Coronary artery (tissue), 2 donors: Measurements from ENCODE around the gene FGD2.

Source experiments
- DNase-seq: peaks from one replicate; pipeline ENCODE4 v3.0.0-alpha.2; 2017; ENCODE audit warnings: low spot score
- H3K27ac ChIP-seq, 2 donors: fragments of 200-600 bp; sonication (generic); one replicate each; pipeline ENCODE4 v1.5.1; 2016 to 2019
- H3K4me3 ChIP-seq: fragments of 200-600 bp; sonication (generic); 2 replicates; pipeline ENCODE4 v1.5.1; 2016; ENCODE audit warnings: mild to moderate bottlenecking, moderate library complexity
- CTCF ChIP-seq: fragments of 200-600 bp; sonication (generic); IDR thresholded peaks from one replicate; pipeline ENCODE4 v1.5.1; 2019; ENCODE audit warnings: antibody characterized with exemption

FGD2 gene

DNA sequence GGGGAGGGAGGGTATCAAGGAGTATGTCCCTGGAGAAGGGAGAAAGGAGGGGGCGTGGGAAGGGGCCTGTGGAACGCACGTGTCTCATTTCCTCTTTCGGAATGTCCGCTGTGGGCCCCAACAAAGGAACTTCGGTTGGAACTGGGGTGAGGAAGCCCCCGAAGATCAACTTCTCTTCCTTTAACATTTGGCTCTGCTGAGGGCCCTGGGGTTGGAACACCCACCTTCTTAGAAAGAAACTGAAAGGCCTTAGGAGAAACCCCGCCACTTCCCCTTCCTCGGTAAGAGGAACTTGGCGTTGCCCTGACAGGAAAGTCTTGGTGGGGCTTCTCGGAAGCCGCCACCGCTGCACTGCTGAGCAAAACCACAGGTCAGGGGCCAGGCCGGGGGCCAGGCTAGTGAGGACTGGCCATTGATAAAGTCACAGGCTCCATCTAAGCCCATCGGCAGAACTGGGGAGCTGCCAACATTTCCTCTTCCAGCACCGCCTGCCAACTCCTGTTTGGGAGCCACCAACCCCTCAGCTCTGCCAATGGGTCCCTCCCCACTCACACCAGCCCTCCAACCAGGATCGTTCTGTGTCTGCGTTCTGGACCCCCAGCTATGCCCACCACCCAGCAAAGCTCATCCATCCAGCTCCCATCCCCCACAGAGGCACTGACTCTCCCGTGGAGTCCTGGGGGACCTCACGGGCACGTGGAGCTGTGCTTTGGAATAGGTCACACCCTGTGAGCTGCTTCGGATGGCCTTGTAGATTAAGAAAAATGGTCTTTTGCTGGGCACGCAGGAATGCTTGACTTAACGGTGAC, 44.8 kb downstream of the FGD2 start:
- peak overlapping the region in 1 of 2 donors; percentile 73 for H3K27ac ChIP-seq
- no peak for DNase-seq
- TF ChIP-seq CTCF: no peak
- H3K4me3 ChIP-seq: no peak overlapping the region

DNA sequence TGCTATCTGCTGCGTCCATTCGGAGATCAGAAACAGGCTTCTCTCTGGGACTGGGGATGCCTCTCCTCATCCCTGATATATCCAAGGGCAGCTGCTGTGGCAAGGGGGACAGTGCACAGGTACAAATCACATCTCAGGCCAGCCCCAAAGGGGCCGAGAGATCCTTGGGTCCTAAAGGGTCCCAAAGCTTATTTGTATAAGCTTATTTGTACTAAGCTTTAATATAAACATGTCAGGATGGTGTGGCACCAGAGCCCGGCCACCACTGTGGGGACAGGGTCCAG, 45.3 kb downstream of the FGD2 start:
- Histone ChIP-seq H3K4me3 (no peak overlapping the region), H3K27ac (peak overlapping the region in 1 of 2 donors; percentile 73)
- TF ChIP-seq CTCF: no peak
- no peak for DNase-seq

- DNase-seq: peak; percentile 90
- TF ChIP-seq CTCF: peak; percentile 71
- H3K27ac ChIP-seq: no peak overlapping the region
- H3K4me3 ChIP-seq: peak overlapping the region; percentile 11
These were observed 45.9 kb downstream of the FGD2 start for GRCh38 chr6:37051138-37052026.

DNA sequence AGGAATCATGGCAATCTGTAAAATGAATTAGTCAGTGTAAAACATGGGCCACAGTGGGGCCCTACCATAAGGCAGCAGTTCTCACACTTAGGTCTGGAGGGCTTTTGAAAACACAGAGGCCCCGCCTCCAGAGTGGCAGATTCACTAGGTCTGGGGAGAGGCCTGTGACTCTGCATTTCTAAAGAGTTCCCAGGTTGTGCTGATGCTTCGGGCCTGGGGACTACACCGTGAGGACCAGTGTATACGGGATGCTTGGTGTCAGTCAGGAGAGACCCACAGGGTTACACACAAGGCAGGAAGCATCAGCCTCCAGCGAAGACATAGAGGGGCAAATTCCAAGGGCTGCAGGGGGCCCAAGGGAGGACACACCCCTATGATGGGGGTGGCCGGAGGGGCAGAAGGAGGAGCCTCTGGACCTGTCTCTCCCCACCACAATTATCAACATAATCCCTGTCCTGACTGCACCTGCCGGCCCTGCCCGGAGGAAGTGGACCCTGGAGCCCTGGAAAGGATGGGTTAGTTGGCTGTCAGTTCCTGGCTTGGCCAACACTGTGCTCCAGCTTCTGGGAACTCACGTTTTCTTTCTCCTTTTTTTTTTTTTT, 46.7 kb downstream of the FGD2 start:
- no peak overlapping the region for H3K27ac ChIP-seq
- no peak for DNase-seq

GRCh38 chr6:37053683-37054082, 48.2 kb downstream of the FGD2 start:
- Histone ChIP-seq H3K4me3 (no peak overlapping the region), H3K27ac (no peak overlapping the region)
- no peak for TF ChIP-seq CTCF
- DNase-seq: no peak

More for the DNA sequence above, 46.7 kb downstream of the FGD2 start:
- H3K4me3 ChIP-seq: no peak overlapping the region
- no peak for TF ChIP-seq CTCF

GRCh38 chr6:37054171-37054570, 48.7 kb downstream of the FGD2 start:
- no peak overlapping the region for H3K4me3 ChIP-seq
- H3K27ac ChIP-seq: no peak overlapping the region
- no peak for DNase-seq
- no peak for TF ChIP-seq CTCF
